Heart left ventricle (tissue), 16 donors: ENCODE data around the gene HTRA3. TPM values are rescaled to one million over a fixed set of nuclear protein-coding genes. Genes with fewer than 3 reads are reported as not detected.

ENCODE experiments used
- ATAC-seq, 4 donors: fragments of 200-7000 bp; cut with Tn5 transposase; one replicate each; pipeline ENCODE4 v1.9.1; 2020 to 2022; ENCODE audit warnings: moderate library complexity in 4 of 4, mild to moderate bottlenecking in 3 of 4, moderate number of reproducible peaks in 1 of 4
- DNase-seq, 5 donors: peaks; one replicate each; pipeline ENCODE4 v3.0.0-alpha.2; 2020
- H3K27ac ChIP-seq, 12 donors: fragments of 200-600 bp; sonication (generic) in 4 of 12; one replicate each; pipeline versions ENCODE4 v1.5.0 to v1.8.0; 2016 to 2022; ENCODE audit warnings: mild to moderate bottlenecking in 2 of 12
- H3K27me3 ChIP-seq, 9 donors: fragments of 200-600 bp; sonication (generic) in 2 of 9; one replicate each; pipeline versions ENCODE4 v1.5.1 to v1.8.0; 2016 to 2022; ENCODE audit warnings: mild to moderate bottlenecking in 3 of 9
- H3K36me3 ChIP-seq, 9 donors: fragments of 200-600 bp; sonication (generic) in 2 of 9; one replicate each; pipeline versions ENCODE4 v1.5.0 to v1.8.0; 2018 to 2022; ENCODE audit warnings: mild to moderate bottlenecking in 2 of 9
- H3K4me1 ChIP-seq, 12 donors: fragments of 200-600 bp; sonication (generic) in 4 of 12; one replicate each; pipeline versions ENCODE4 v1.5.0 to v1.8.0; 2016 to 2022; ENCODE audit warnings: mild to moderate bottlenecking in 3 of 12
- H3K4me3 ChIP-seq, 12 donors: fragments of 200-600 bp; sonication (generic) in 4 of 12; one replicate each; pipeline versions ENCODE4 v1.5.0 to v1.8.0; 2017 to 2022; ENCODE audit warnings: mild to moderate bottlenecking in 9 of 12, moderate library complexity in 4 of 12
- H3K9me3 ChIP-seq, 12 donors: fragments of 200-600 bp; sonication (generic) in 4 of 12; one replicate each; pipeline versions ENCODE4 v1.5.0 to v1.8.0; 2016 to 2022; ENCODE audit warnings: mild to moderate bottlenecking in 1 of 12
- CTCF ChIP-seq, 12 donors: fragments of 200-600 bp; sonication (generic) in 4 of 12; IDR thresholded peaks; one replicate each; pipeline versions ENCODE4 v1.5.0 to v1.8.0; 2018 to 2022; ENCODE audit warnings: antibody characterized with exemption in 12 of 12, mild to moderate bottlenecking in 5 of 12
- POLR2A ChIP-seq, 2 donors: fragments of 450-650 bp; IDR thresholded peaks; one replicate each; pipeline ENCODE4 v1.6.1; 2017; ENCODE audit warnings: antibody characterized with exemption in 2 of 2, mild to moderate bottlenecking in 2 of 2, moderate library complexity in 2 of 2
- WGBS, 4 donors: extraction: QIAGEN DNeasy Blood & Tissue Kit in 2 of 4; methylation state at CpG; one replicate each; pipeline versions ENCODE4 v1.1.5 to v1.1.7; 2013 to 2018; 5-methylcytosine and 5-hydroxymethylcytosine counted together
- intact Hi-C, 10 donors: fragments of 100-400 bp; cut with DNase I; formaldehyde crosslinking; loops; one replicate each; pipeline versions ENCODE4 v1.11.1 to v1.14.2; 2022
- polyA plus RNA-seq, 2 donors: library from polyadenylated mRNA; stranded (reverse); fragments of 200-250 nt; gene quantifications; one replicate each; pipeline ENCODE4 v1.2.3, GENCODE V29; 2013
- total RNA-seq, 9 donors: library from RNA; depleted of rRNA in 2 of 9; stranded (reverse); fragments of >200 nt in 2 of 9; fragmentation: NEBNext Ultra II Directional in 3 of 9; extraction: Animal tissue kit (Norgen Biotek cat#: 25700) in 3 of 9; gene quantifications; one replicate each; pipeline versions ENCODE4 v1.1.0 to v1.2.4, GENCODE V29; 2016 to 2023
- donor health status: ischemic (EF 13 %, LVEDD 7.1; RV severe dilation, severe dysfunction).
- donor health status: healthy with polysubstance abuse.
- donor health status: DM: no; HTN: yes; CAD: no.
- donor health status: DM: no; HTN: no; CAD: no.
- donor health status: ischemic (EF 25% LVEDD 6.9; RV normal size, moderate dysfunction).
- donor health status: ischemic (EF 25% LVEDD 5.7; RV mildly dilated, moderate dysfunction).
- donor health status: healthy.
- donor health status: DM: yes; HTN: yes; CAD: no.
- donor health status: ischemic (EF 35%, LVEDD 5.7; RV mildly dilated, moderate dysfunction).
- donor health status: nonischemic (EF 11% LVEDD 7.7; RV severe dilation, severe dysfunction).
- donor health status: DM: yes; HTN: yes; CAD: no.
- donor health status: PGD.
- donor health status: ischemic (EF 29% LVEDD 5.4; RV normal size, mild dysfunction).
- donor health status: nonischemic (EF 23%, LVEDD 6.1; RV moderate dilation, normal function).

Gene HTRA3
- total and polyA plus RNA-seq, 11 donors = 26.8 to 84.6 (median 50.1) TPM

GRCh38 chr4:8224975-8225625 is 44.5 kb upstream of the HTRA3 start:
- H3K36me3 ChIP-seq = peaks cover 0 to 72% (median 13%) of the 10 kb centered on the region in 9 donors
- WGBS, 4 donors = 68 to 89% (median 82%) methylated on average over 12 of the region's 12 CpGs

GRCh38 chr4:8225706-8226443 is 43.7 kb upstream of the HTRA3 start:
- ATAC-seq = no peak
- 59 to 63% (median 61%) methylated on average over 9 to 10 of the region's 10 CpGs for WGBS, 4 donors
- Histone ChIP-seq H3K27ac (no peak overlapping the region), H3K27me3 (no peaks in the 10 kb centered on the region), H3K4me1 (peaks cover 0 to 52% (median 9%) of the 10 kb centered on the region in 12 donors), H3K36me3 (peaks cover 0 to 66% (median 13%) of the 10 kb centered on the region in 9 donors), H3K9me3 (peaks cover 0 to 3% (median 0%) of the 10 kb centered on the region in 12 donors), H3K4me3 (no peak overlapping the region)
- TF ChIP-seq CTCF (IDR thresholded peaks at IDR 0.05) (no peak), POLR2A (IDR thresholded peaks at IDR 0.05) (no peak)
- intact Hi-C loops = loop anchor here in 2 of 10 donors (10.0 kb wide), 1 partner anchor 51 kb away; no protein-coding TSS in a partner anchor
- peak in 1 of 5 donors; percentile 40 for DNase-seq

More at GRCh38 chr4:8224975-8225625, 44.5 kb upstream of the HTRA3 start:
- intact Hi-C loops = loop anchor here in 2 of 10 donors (10.0 kb wide), 1 partner anchor 50 kb away; no protein-coding TSS in a partner anchor
- peaks cover 0 to 5% (median 0%) of the 10 kb centered on the region in 12 donors for H3K9me3 ChIP-seq
- H3K27me3 ChIP-seq = no peaks in the 10 kb centered on the region
- no peak overlapping the region for H3K4me3 ChIP-seq
- peak in 1 of 5 donors; percentile 43 for DNase-seq
- no peak for TF ChIP-seq POLR2A (IDR thresholded peaks at IDR 0.05)
- no peak for TF ChIP-seq CTCF (IDR thresholded peaks at IDR 0.05)
- no peak overlapping the region for H3K27ac ChIP-seq
- no peak for ATAC-seq
- H3K4me1 ChIP-seq = peaks cover 0 to 60% (median 9%) of the 10 kb centered on the region in 12 donors

GRCh38 chr4:8227201-8227770 is 42.3 kb upstream of the HTRA3 start:
- no peaks in the 10 kb centered on the region for H3K9me3 ChIP-seq
- peaks cover 0 to 40% (median 9%) of the 10 kb centered on the region in 12 donors for H3K4me1 ChIP-seq
- no peak overlapping the region for H3K4me3 ChIP-seq
- DNase-seq = peak in 2 of 5 donors; percentile 58 to 69
- no peak overlapping the region for H3K27ac ChIP-seq
- H3K36me3 ChIP-seq = peaks cover 0 to 70% (median 13%) of the 10 kb centered on the region in 9 donors
- H3K27me3 ChIP-seq = no peaks in the 10 kb centered on the region
- WGBS, 4 donors = 85 to 94% (median 88%) methylated on average over 22 to 31 of the region's 31 CpGs
- intact Hi-C loops = loop anchor here in 2 of 10 donors (10.0 kb wide), 1 partner anchor 52 kb away; no protein-coding TSS in a partner anchor
- TF ChIP-seq CTCF (IDR thresholded peaks at IDR 0.05) (no peak), POLR2A (IDR thresholded peaks at IDR 0.05) (no peak)
- peak in 2 of 4 donors; percentile 7 to 29 for ATAC-seq
